ENCODE data around the gene DPEP2. TPM values are rescaled to one million over a fixed set of nuclear protein-coding genes. Genes with fewer than 3 reads are reported as not detected.

Gene DPEP2
- total and polyA plus RNA-seq, 10 of the 15 experiments (the other 5 are each of a cell fraction or from before 2014, with no cell fraction given) = 0.04 to 4.0 (median 2.1) TPM

- Histone ChIP-seq H3K27me3 (replicated peaks in 1 of 2; ENCODE audit: control insufficient read depth in 2 of 2, insufficient read depth in 2 of 2, low read length in 1 of 2) (no peaks in the 10 kb centered on the region), H3K9me3 (replicated peaks; ENCODE audit: control insufficient read depth, insufficient read depth, low read length) (no peaks in the 10 kb centered on the region), H3K4me3 (peak overlapping the region; percentile 99; the same call in 1 of the 2 replicates), H3K79me2 (ENCODE audit: control insufficient read depth, insufficient read depth, low read length) (peaks cover 34% of the 10 kb centered on the region), H3K4me2 (ENCODE audit: control insufficient read depth, insufficient read depth) (peak overlapping the region; percentile 84), H3K9ac (ENCODE audit: control insufficient read depth, insufficient read depth, low read length) (peak overlapping the region; percentile 32), H3K4me1 (ENCODE audit: control insufficient read depth, insufficient read depth, low read length) (peaks cover 11% of the 10 kb centered on the region), H4K20me1 (ENCODE audit: control insufficient read depth, insufficient read depth) (no peaks in the 10 kb centered on the region), H3K27ac (ENCODE audit: control insufficient read depth, insufficient read depth) (no peak overlapping the region), H3K36me3 (ENCODE audit: control insufficient read depth in 2 of 2, insufficient read depth in 2 of 2, low read length in 1 of 2) (peaks cover 0 to 15% of the 10 kb centered on the region in 2 experiments; a peak in 2 of 4 replicates), H2AFZ (ENCODE audit: control insufficient read depth, low read depth, low read length) (no peak overlapping the region)
- BruUV-seq (replicated peaks) = no TSS peak
- RAD21 ChIA-PET (ENCODE audit: unreplicated experiment) = interaction anchor here (1.7 to 2.7 kb wide), 3 partner anchors 19 to 86 kb away, joined by 3 to 10 read pairs (median 7); no protein-coding TSS in a partner anchor
- FAIRE-seq (no peak), DNase-seq (ENCODE audit: low read depth, low spot score) (no peak), ATAC-seq (no peak)
- POLR2A ChIA-PET = interaction anchor here (0.6 to 1.4 kb wide), 4 partner anchors 10 to 223 kb away, joined by 4 to 10 read pairs (median 4); no protein-coding TSS in a partner anchor
- in situ Hi-C loops (cut with MboI) = no loop called here
- CTCF ChIA-PET = interaction anchor here (0.9 to 1.9 kb wide), 5 partner anchors 23 to 84 kb away, joined by 3 to 9 read pairs (median 4); no protein-coding TSS in a partner anchor
- 90% methylated on average over 10 of the region's 10 CpGs for WGBS (ENCODE audit: insufficient coverage, insufficient replicate concordance, low lambda C conversion rate, missing lambda C conversion rate)
- SMC1A ChIA-PET (ENCODE audit: uncharacterized antibody, unreplicated experiment) = interaction anchor here (0.7 to 1.1 kb wide), 3 partner anchors 14 to 129 kb away, joined by 3 read pairs; no protein-coding TSS in a partner anchor
- no peak for TF ChIP-seq ZNF592 (IDR thresholded peaks at IDR 0.05)
- no peak for TF ChIP-seq BHLHE40 (IDR thresholded peaks at IDR 0.05; ENCODE audit: borderline replicate concordance in 1 of 2, low read depth in 2 of 2, low read length in 1 of 2)
- no peak for TF ChIP-seq IKZF1 (conservative IDR thresholded peaks at IDR 0.05)
- TF ChIP-seq TAF1 (IDR thresholded peaks at IDR 0.05; ENCODE audit: borderline replicate concordance, low read depth, low read length) = no peak
- no peak for TF ChIP-seq BCL11A (IDR thresholded peaks at IDR 0.05; ENCODE audit: low read depth, low read length)
- TF ChIP-seq SUZ12 (IDR thresholded peaks at IDR 0.05; ENCODE audit: unreplicated experiment) = no peak
- TF ChIP-seq KLF5 (IDR thresholded peaks at IDR 0.05; ENCODE audit: partially characterized antibody) = no peak
- intact Hi-C loops (cut with micrococcal nuclease; ENCODE audit: unreplicated experiment) = no loop called here
These were observed 22.2 kb upstream of the DPEP2 start for GRCh38 chr16:68021490-68021889.

Data from GM12878 (cell line).